ENCODE measurements around the gene DNAJC22.
"Not testable (repeated sequence)": the region's sequence is repeated elsewhere in the genome, so short reads cannot be mapped to it uniquely, and the experiment has no call there.

The DNAJC22 gene

GRCh38 chr12:49322708-49323523 lies 23.8 kb upstream of the DNAJC22 start, which contains the start of gene TROAP:
TROAP (plus strand) TSS chr12:49323255; CDS start chr12:49323609, 354 bp downstream.
- H3K27me3 ChIP-seq (ENCODE audit: insufficient read depth, low read length) = no peaks in the 10 kb centered on the region
- peaks cover 13% of the 10 kb centered on the region for H3K4me1 ChIP-seq (ENCODE audit: insufficient read depth, low read length)
- H3K4me3 ChIP-seq (ENCODE audit: low read length) = peak within 1 kb of the TSS; percentile 96
- peak within 1 kb of the TSS; percentile 95 for H2AFZ ChIP-seq (ENCODE audit: low read depth, low read length)
- H3K36me3 ChIP-seq (ENCODE audit: insufficient read depth, low read length) = peaks cover 16% of the 10 kb centered on the region
- H3K9me3 ChIP-seq (ENCODE audit: low read length) = no peaks in the 10 kb centered on the region

DNA sequence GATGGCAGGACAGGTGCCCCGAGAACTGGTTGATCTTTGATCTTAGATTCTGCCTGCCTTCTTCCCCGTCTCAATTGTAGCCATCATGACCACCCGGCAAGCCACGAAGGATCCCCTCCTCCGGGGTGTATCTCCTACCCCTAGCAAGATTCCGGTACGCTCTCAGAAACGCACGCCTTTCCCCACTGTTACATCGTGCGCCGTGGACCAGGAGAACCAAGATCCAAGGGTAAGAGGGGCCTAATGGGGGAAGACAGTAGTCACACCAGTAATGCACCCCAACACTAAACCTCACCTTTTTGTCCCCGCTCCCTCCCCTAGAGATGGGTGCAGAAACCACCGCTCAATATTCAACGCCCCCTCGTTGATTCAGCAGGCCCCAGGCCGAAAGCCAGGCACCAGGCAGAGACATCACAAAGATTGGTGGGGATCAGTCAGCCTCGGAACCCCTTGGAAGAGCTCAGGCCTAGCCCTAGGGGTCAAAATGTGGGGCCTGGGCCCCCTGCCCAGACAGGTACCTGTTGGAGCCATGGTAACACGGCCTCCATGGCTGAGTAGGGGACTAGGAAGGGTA lies 23.1 kb upstream of the DNAJC22 start:
- Histone ChIP-seq H3K4me3 (ENCODE audit: low read length) (peak overlapping the region; percentile 96), H3K27me3 (ENCODE audit: insufficient read depth, low read length) (no peaks in the 10 kb centered on the region), H3K9me3 (ENCODE audit: low read length) (no peaks in the 10 kb centered on the region), H2AFZ (ENCODE audit: low read depth, low read length) (peak overlapping the region; percentile 95), H3K4me1 (ENCODE audit: insufficient read depth, low read length) (peaks cover 13% of the 10 kb centered on the region), H3K36me3 (ENCODE audit: insufficient read depth, low read length) (peaks cover 16% of the 10 kb centered on the region)

DNA sequence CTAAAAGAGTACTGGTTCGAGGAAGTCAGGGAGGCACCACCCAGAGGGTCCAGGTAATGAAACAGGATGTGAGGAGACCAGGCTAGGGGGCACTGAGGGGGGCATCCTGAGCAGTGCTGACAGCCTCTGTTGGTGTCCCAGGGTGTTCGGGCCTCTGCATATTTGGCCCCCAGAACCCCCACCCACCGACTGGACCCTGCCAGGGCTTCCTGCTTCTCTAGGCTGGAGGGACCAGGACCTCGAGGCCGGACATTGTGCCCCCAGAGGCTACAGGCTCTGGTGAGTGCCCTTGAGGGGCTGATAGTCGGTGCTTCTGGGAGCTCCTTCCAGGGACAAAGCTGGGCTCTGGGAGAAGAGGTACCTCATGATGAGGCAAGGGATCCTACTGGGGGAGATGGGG lies 21.1 kb upstream of the DNAJC22 start:
- Histone ChIP-seq H3K9me3 (ENCODE audit: low read length) (no peaks in the 10 kb centered on the region), H3K27me3 (ENCODE audit: insufficient read depth, low read length) (no peaks in the 10 kb centered on the region), H3K4me3 (ENCODE audit: low read length) (no peak overlapping the region), H2AFZ (ENCODE audit: low read depth, low read length) (no peak overlapping the region), H3K36me3 (ENCODE audit: insufficient read depth, low read length) (peaks cover 32% of the 10 kb centered on the region), H3K4me1 (ENCODE audit: insufficient read depth, low read length) (peaks cover 13% of the 10 kb centered on the region)

DNA sequence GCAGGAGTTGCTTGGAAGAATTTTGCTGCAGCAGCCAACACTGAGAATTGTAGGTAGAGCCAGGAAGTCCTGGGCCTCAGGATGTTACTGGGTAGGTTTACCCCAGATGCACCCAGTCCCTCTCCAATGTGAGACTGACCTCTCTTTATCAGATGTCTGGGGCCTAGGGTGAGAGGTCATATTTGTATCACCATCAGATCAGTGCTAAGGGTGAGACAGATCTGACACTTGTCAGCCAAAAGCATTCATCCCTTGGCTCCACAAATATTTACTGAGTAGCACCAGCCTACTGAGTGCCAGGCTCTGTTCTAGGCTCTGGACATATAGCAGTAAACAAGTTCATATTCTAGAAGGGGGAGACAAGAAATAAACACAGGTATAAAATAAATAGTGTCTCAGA lies 19.3 kb upstream of the DNAJC22 start:
- Histone ChIP-seq H2AFZ (ENCODE audit: low read depth, low read length) (no peak overlapping the region), H3K27me3 (ENCODE audit: insufficient read depth, low read length) (no peaks in the 10 kb centered on the region), H3K4me3 (ENCODE audit: low read length) (no peak overlapping the region), H3K9me3 (ENCODE audit: low read length) (no peaks in the 10 kb centered on the region), H3K36me3 (ENCODE audit: insufficient read depth, low read length) (peaks cover 35% of the 10 kb centered on the region), H3K4me1 (ENCODE audit: insufficient read depth, low read length) (peaks cover 11% of the 10 kb centered on the region)

DNA sequence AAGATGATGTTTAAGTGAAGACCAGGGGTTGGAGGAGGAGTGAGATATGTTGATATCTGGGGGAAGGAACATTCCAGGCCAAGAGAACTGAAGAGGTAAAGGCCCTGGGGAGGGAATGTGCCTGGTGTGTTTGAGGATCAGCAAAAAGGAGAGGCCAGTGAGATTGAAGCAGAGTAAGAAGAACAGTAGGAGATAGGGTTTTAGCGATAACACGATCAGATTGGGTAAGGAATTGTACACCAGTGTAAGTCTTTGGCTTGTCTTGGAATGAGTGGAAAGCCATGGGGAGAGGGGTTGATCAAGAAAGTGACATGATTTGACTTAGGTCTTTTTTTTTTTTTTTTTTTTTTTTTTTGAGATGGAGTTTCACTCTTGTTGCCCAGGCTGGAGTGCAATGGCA lies 18.8 kb upstream of the DNAJC22 start:
- Histone ChIP-seq H3K27me3 (ENCODE audit: insufficient read depth, low read length) (no peaks in the 10 kb centered on the region), H3K4me1 (ENCODE audit: insufficient read depth, low read length) (peaks cover 10% of the 10 kb centered on the region), H3K9me3 (ENCODE audit: low read length) (no peaks in the 10 kb centered on the region), H3K4me3 (ENCODE audit: low read length) (no peak overlapping the region), H2AFZ (ENCODE audit: low read depth, low read length) (no peak overlapping the region), H3K36me3 (ENCODE audit: insufficient read depth, low read length) (peaks cover 35% of the 10 kb centered on the region)

DNA sequence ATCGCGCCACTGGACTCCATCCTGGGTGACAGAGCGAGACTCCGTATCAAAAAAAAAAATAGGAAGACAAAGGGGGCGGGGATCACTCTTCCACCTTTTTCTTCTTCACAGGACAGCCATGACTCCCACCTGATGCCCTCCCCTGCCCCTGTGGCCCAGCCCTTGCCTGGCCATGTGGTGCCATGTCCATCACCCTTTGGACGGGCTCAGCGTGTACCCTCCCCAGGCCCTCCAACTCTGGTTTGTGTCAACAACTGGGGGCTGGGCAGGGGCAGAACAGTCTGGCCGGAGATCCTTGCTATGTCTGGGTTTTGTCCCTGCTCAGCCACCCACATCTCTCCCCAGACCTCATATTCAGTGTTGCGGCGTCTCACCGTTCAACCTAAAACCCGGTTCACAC lies 17.9 kb upstream of the DNAJC22 start:
- Histone ChIP-seq H3K4me1 (ENCODE audit: insufficient read depth, low read length) (peaks cover 3% of the 10 kb centered on the region), H3K4me3 (ENCODE audit: low read length) (no peak overlapping the region), H3K36me3 (ENCODE audit: insufficient read depth, low read length) (peaks cover 35% of the 10 kb centered on the region), H2AFZ (ENCODE audit: low read depth, low read length) (no peak overlapping the region), H3K27me3 (ENCODE audit: insufficient read depth, low read length) (no peaks in the 10 kb centered on the region), H3K9me3 (ENCODE audit: low read length) (no peaks in the 10 kb centered on the region)

- Histone ChIP-seq H3K4me1 (ENCODE audit: insufficient read depth, low read length) (no peaks in the 10 kb centered on the region), H3K27me3 (ENCODE audit: insufficient read depth, low read length) (peaks cover 6% of the 10 kb centered on the region), H2AFZ (ENCODE audit: low read depth, low read length) (no peak overlapping the region), H3K9me3 (ENCODE audit: low read length) (no peaks in the 10 kb centered on the region), H3K36me3 (ENCODE audit: insufficient read depth, low read length) (peaks cover 35% of the 10 kb centered on the region), H3K4me3 (ENCODE audit: low read length) (no peak overlapping the region)
These were observed 16.6 kb upstream of the DNAJC22 start for GRCh38 chr12:49330032-49330619.

DNA sequence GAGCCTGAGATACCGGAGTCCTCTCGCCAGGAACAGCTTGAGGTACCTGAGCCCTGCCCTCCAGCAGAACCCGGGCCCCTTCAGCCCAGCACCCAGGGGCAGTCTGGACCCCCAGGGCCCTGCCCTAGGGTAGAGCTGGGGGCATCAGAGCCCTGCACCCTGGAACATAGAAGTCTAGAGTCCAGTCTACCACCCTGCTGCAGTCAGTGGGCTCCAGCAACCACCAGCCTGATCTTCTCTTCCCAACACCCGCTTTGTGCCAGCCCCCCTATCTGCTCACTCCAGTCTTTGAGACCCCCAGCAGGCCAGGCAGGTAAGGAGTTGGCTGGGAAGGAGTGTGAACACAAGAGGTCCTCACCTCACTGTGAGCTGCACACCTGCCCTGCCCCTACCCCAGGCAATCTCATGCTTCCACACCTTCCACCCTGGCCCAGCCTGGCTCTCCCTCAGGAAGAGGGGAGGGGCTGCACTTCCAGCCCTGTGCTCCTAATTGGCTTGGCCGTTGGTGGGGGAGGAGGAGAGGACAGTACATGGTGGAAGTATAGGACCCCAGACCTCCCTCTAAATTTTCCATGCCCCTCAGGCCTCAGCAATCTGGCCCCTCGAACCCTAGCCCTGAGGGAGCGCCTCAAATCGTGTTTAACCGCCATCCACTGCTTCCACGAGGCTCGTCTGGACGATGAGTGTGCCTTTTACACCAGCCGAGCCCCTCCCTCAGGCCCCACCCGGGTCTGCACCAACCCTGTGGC lies 15.9 kb upstream of the DNAJC22 start:
- Histone ChIP-seq H3K4me3 (ENCODE audit: low read length) (no peak overlapping the region), H3K27me3 (ENCODE audit: insufficient read depth, low read length) (peaks cover 13% of the 10 kb centered on the region), H2AFZ (ENCODE audit: low read depth, low read length) (no peak overlapping the region), H3K36me3 (ENCODE audit: insufficient read depth, low read length) (peaks cover 35% of the 10 kb centered on the region), H3K4me1 (ENCODE audit: insufficient read depth, low read length) (no peaks in the 10 kb centered on the region), H3K9me3 (ENCODE audit: low read length) (peaks cover 2% of the 10 kb centered on the region)

DNA sequence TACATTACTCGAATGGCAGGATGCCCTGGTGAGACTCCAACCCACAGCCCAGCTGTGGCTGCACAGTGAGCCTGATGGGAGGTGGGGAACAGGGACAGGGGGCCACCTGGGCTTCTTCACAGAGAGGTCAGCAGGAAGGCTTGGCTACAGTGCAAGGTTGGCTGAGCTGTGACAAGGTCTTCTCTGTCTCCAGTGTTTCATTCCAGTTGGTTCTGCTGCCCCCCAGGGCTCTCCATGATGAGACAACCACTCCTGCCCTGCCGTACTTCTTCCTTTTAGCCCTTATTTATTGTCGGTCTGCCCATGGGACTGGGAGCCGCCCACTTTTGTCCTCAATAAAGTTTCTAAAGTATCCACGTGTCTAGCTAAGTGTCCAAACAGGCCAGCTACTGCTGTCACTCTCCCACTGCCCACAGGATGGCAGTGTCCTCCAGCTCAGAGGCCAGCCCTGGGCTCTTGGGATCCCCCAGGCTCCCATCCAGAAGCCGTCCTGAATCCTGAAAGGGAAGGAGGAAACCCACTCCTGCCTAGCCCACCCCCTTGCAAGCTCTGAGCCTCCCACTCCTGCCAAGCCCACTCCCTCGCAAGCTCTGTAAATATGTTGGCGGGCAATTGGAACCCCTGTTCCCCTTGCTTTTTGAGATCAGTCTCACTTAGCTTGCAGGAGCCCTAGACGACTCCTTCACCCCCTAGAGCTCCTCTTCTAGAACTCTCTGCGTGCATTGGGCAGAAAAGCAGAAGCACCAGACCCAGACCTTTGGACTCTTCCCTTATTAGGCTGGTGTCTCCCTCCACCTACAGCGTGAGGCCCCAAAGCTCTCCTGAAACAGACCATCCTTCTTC lies 15.1 kb upstream of the DNAJC22 start:
- peaks cover 3% of the 10 kb centered on the region for H3K9me3 ChIP-seq (ENCODE audit: low read length)

GRCh38 chr12:49332441-49332861 lies 14.2 kb upstream of the DNAJC22 start:
- Histone ChIP-seq H3K9me3 (ENCODE audit: low read length) (peaks cover 3% of the 10 kb centered on the region), H3K4me1 (ENCODE audit: insufficient read depth, low read length) (peaks cover 3% of the 10 kb centered on the region), H2AFZ (ENCODE audit: low read depth, low read length) (no peak overlapping the region), H3K27me3 (ENCODE audit: insufficient read depth, low read length) (peaks cover 27% of the 10 kb centered on the region), H3K4me3 (ENCODE audit: low read length) (no peak overlapping the region), H3K36me3 (ENCODE audit: insufficient read depth, low read length) (peaks cover 22% of the 10 kb centered on the region)

More for the DNA sequence above, 15.1 kb upstream of the DNAJC22 start:
- Histone ChIP-seq H3K4me1 (ENCODE audit: insufficient read depth, low read length) (no peaks in the 10 kb centered on the region), H2AFZ (ENCODE audit: low read depth, low read length) (no peak overlapping the region), H3K36me3 (ENCODE audit: insufficient read depth, low read length) (peaks cover 29% of the 10 kb centered on the region), H3K4me3 (ENCODE audit: low read length) (no peak overlapping the region), H3K27me3 (ENCODE audit: insufficient read depth, low read length) (peaks cover 21% of the 10 kb centered on the region)

DNA sequence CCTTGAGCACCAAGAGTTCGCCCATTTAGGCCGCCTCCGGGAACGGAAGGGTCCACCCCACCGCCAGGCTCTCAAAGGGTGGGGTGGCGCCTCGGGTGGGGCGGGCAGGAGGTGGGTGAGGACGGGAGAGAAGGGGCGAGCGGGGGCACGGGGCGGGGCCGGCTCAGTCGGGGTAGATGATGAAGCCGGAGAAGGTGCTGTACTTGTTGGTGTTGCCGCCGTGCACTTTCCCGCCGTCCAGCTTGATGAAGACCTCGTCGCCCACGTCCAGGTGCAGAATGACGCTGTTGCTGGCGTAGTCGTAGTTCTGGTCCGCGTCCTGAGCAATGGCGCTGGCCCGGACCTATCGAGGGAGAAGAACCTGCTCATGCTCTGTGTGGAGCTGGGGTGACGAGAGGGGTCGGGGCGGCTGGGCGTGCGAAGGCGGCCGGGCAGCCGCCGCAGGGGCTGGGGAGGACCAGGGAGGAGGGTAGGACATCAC lies 13.8 kb upstream of the DNAJC22 start:
- peaks cover 3% of the 10 kb centered on the region for H3K9me3 ChIP-seq (ENCODE audit: low read length)
- H3K4me1 ChIP-seq (ENCODE audit: insufficient read depth, low read length) = peaks cover 8% of the 10 kb centered on the region
- no peak overlapping the region for H3K4me3 ChIP-seq (ENCODE audit: low read length)
- peaks cover 30% of the 10 kb centered on the region for H3K27me3 ChIP-seq (ENCODE audit: insufficient read depth, low read length)
- no peak overlapping the region for H2AFZ ChIP-seq (ENCODE audit: low read depth, low read length)
- peaks cover 19% of the 10 kb centered on the region for H3K36me3 ChIP-seq (ENCODE audit: insufficient read depth, low read length)

- Histone ChIP-seq H3K27me3 (ENCODE audit: insufficient read depth, low read length) (peaks cover 32% of the 10 kb centered on the region), H3K36me3 (ENCODE audit: insufficient read depth, low read length) (peaks cover 18% of the 10 kb centered on the region), H3K4me1 (ENCODE audit: insufficient read depth, low read length) (peaks cover 16% of the 10 kb centered on the region)
- not testable (repeated sequence) for H3K4me3 ChIP-seq (ENCODE audit: low read length); H3K9me3 ChIP-seq (ENCODE audit: low read length); H2AFZ ChIP-seq (ENCODE audit: low read depth, low read length)
These were observed 12.9 kb upstream of the DNAJC22 start for GRCh38 chr12:49333778-49334177.
